GM12801 (cell line): Measurements from ENCODE around the gene SLC39A7.

Source experiments
- CTCF ChIP-seq: IDR thresholded peaks from one replicate; pipeline ENCODE4 v1.5.1; 2011; ENCODE audit warnings: control low read depth; ENCODE audit not compliant: insufficient read length; ENCODE audit errors: extremely low read depth

The SLC39A7 gene

GRCh38 chr6:33167374-33168283 lies 33.0 kb upstream of the SLC39A7 start:
- TF ChIP-seq CTCF, result no peak

GRCh38 chr6:33168284-33168601 lies 32.4 kb upstream of the SLC39A7 start:
- TF ChIP-seq CTCF, result no peak

GRCh38 chr6:33168639-33169038 lies 32.0 kb upstream of the SLC39A7 start:
- no peak for TF ChIP-seq CTCF

GRCh38 chr6:33169291-33170175 lies 31.1 kb upstream of the SLC39A7 start:
- TF ChIP-seq CTCF, result no peak

- no peak for TF ChIP-seq CTCF
These were observed 30.3 kb upstream of the SLC39A7 start for GRCh38 chr6:33170176-33171015.

- no peak for TF ChIP-seq CTCF
These were observed 29.4 kb upstream of the SLC39A7 start for GRCh38 chr6:33171016-33171879.
